H1 (cell line): ENCODE measurements around the gene ARAP3. TPM values are rescaled to one million over a fixed set of nuclear protein-coding genes. Genes with fewer than 3 reads are reported as not detected.

Source experiments
- BACH1 ChIP-seq: IDR thresholded peaks from 2 replicates; pipeline ENCODE4 v1.6.1; 2012; ENCODE audit warnings: low read length, improper control_type of control experiment
- EZH2 ChIP-seq: fragments of 200-600 bp; sonication (generic); IDR thresholded peaks from 2 replicates; pipeline ENCODE4 v1.7.1; 2012; ENCODE audit warnings: low read depth, mild to moderate bottlenecking, moderate library complexity, low read length, inconsistent platforms; ENCODE audit not compliant: severe bottlenecking
- GTF2F1 ChIP-seq: IDR thresholded peaks from 2 replicates; pipeline ENCODE4 v1.6.1; 2012; ENCODE audit warnings: low read depth, low read length, improper control_type of control experiment, borderline replicate concordance
- KDM4A ChIP-seq: IDR thresholded peaks from one replicate; pipeline ENCODE4 v1.7.1; 2012; ENCODE audit warnings: low read depth, mild to moderate bottlenecking, moderate library complexity, low read length, inconsistent platforms; ENCODE audit not compliant: severe bottlenecking
- RNF2 ChIP-seq: fragments of 200-900, 300-1000 bp; sonication (generic); IDR thresholded peaks from 2 replicates; pipeline ENCODE4 v1.7.1; 2016; ENCODE audit warnings: borderline replicate concordance, low read depth, mild to moderate bottlenecking, antibody characterized with exemption, low read length; ENCODE audit not compliant: poor library complexity, severe bottlenecking; ENCODE audit errors: missing control alignments
- TAF7 ChIP-seq: optimal IDR thresholded peaks from 2 replicates; pipeline ENCODE3; 2011; ENCODE audit warnings: low read depth, mild to moderate bottlenecking, inconsistent platforms, low read length, moderate library complexity, borderline replicate concordance
- YY1 ChIP-seq: IDR thresholded peaks from 2 replicates; pipeline ENCODE4 v1.6.1; 2011; ENCODE audit warnings: low read depth, mild to moderate bottlenecking, low read length
- ZNF274 ChIP-seq: IDR thresholded peaks from 2 replicates; pipeline ENCODE4 v1.7.0; 2012; ENCODE audit warnings: low read length, borderline replicate concordance; ENCODE audit errors: extremely low read depth
- polyA plus RNA-seq, 7 experiments: library from polyadenylated mRNA; depleted of rRNA in 3 of 7; stranded (reverse) in 5 of 7; unstranded in 2 of 7; fragments of >200 nt in 5 of 7; fragments of 200-250 nt in 2 of 7; gene quantifications; 1 replicate in 5 of 7; 2 replicates in 1 of 7; 4 replicates in 1 of 7; pipeline versions ENCODE4 v1.2.1 to v1.2.3, GENCODE V29; 2011 to 2013; ENCODE audit warnings: missing spikeins in 2 of 7, mixed read lengths in 2 of 7
- total RNA-seq: library from RNA; stranded (reverse); fragmentation: NEBNext Ultra II Directional; extraction: Animal tissue kit (Norgen Biotek cat#: 25700); gene quantifications from 2 replicates; pipeline ENCODE4 v1.2.1, GENCODE V29; 2021
- TF ChIP-seq, protein P1 (sequence below): fragments of 300-600 bp; sonication (generic); IDR thresholded peaks from 2 replicates; pipeline ENCODE4 v1.7.1; 2012; ENCODE audit warnings: low read length, moderate library complexity, mild to moderate bottlenecking, inconsistent platforms; ENCODE audit not compliant: insufficient replicate concordance
- TF ChIP-seq, protein P2 (sequence below): IDR thresholded peaks from 2 replicates; pipeline ENCODE4 v1.6.1; 2012; ENCODE audit warnings: inconsistent platforms

The ARAP3 gene
- total and polyA plus RNA-seq, 2 of the 8 experiments (the other 6 are each of a cell fraction or from before 2014, with no cell fraction given) = 14.4 to 48.6 TPM

DNA sequence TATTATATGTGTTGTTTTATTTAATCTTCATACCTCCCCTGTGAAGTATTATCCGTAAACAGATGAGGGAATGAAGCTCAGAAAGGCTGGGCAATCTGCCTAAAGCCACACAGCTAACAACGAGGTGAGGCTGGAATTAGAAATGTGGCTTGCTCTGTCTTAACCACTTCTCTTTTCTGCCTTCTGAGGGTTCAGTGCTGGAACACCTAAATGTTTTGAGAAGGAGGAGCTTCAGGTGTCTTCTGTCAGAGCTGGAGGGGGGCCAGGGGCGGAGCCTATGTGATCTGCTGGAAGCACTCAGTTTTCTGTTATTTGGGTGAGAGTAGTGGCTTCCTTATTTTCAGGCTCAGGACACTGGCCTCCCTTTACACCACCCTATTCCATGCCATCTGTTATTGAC lies 35.0 kb upstream of the ARAP3 start (continued):
- TF ChIP-seq, protein P1, sequence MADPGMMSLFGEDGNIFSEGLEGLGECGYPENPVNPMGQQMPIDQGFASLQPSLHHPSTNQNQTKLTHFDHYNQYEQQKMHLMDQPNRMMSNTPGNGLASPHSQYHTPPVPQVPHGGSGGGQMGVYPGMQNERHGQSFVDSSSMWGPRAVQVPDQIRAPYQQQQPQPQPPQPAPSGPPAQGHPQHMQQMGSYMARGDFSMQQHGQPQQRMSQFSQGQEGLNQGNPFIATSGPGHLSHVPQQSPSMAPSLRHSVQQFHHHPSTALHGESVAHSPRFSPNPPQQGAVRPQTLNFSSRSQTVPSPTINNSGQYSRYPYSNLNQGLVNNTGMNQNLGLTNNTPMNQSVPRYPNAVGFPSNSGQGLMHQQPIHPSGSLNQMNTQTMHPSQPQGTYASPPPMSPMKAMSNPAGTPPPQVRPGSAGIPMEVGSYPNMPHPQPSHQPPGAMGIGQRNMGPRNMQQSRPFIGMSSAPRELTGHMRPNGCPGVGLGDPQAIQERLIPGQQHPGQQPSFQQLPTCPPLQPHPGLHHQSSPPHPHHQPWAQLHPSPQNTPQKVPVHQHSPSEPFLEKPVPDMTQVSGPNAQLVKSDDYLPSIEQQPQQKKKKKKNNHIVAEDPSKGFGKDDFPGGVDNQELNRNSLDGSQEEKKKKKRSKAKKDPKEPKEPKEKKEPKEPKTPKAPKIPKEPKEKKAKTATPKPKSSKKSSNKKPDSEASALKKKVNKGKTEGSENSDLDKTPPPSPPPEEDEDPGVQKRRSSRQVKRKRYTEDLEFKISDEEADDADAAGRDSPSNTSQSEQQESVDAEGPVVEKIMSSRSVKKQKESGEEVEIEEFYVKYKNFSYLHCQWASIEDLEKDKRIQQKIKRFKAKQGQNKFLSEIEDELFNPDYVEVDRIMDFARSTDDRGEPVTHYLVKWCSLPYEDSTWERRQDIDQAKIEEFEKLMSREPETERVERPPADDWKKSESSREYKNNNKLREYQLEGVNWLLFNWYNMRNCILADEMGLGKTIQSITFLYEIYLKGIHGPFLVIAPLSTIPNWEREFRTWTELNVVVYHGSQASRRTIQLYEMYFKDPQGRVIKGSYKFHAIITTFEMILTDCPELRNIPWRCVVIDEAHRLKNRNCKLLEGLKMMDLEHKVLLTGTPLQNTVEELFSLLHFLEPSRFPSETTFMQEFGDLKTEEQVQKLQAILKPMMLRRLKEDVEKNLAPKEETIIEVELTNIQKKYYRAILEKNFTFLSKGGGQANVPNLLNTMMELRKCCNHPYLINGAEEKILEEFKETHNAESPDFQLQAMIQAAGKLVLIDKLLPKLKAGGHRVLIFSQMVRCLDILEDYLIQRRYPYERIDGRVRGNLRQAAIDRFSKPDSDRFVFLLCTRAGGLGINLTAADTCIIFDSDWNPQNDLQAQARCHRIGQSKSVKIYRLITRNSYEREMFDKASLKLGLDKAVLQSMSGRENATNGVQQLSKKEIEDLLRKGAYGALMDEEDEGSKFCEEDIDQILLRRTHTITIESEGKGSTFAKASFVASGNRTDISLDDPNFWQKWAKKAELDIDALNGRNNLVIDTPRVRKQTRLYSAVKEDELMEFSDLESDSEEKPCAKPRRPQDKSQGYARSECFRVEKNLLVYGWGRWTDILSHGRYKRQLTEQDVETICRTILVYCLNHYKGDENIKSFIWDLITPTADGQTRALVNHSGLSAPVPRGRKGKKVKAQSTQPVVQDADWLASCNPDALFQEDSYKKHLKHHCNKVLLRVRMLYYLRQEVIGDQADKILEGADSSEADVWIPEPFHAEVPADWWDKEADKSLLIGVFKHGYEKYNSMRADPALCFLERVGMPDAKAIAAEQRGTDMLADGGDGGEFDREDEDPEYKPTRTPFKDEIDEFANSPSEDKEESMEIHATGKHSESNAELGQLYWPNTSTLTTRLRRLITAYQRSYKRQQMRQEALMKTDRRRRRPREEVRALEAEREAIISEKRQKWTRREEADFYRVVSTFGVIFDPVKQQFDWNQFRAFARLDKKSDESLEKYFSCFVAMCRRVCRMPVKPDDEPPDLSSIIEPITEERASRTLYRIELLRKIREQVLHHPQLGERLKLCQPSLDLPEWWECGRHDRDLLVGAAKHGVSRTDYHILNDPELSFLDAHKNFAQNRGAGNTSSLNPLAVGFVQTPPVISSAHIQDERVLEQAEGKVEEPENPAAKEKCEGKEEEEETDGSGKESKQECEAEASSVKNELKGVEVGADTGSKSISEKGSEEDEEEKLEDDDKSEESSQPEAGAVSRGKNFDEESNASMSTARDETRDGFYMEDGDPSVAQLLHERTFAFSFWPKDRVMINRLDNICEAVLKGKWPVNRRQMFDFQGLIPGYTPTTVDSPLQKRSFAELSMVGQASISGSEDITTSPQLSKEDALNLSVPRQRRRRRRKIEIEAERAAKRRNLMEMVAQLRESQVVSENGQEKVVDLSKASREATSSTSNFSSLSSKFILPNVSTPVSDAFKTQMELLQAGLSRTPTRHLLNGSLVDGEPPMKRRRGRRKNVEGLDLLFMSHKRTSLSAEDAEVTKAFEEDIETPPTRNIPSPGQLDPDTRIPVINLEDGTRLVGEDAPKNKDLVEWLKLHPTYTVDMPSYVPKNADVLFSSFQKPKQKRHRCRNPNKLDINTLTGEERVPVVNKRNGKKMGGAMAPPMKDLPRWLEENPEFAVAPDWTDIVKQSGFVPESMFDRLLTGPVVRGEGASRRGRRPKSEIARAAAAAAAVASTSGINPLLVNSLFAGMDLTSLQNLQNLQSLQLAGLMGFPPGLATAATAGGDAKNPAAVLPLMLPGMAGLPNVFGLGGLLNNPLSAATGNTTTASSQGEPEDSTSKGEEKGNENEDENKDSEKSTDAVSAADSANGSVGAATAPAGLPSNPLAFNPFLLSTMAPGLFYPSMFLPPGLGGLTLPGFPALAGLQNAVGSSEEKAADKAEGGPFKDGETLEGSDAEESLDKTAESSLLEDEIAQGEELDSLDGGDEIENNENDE = no peak
- TF ChIP-seq RNF2 = no peak
- no peak for TF ChIP-seq EZH2
- no peak for TF ChIP-seq ZNF274
- TF ChIP-seq KDM4A = no peak
- TF ChIP-seq GTF2F1 = no peak
- no peak for TF ChIP-seq BACH1
- TF ChIP-seq, protein P2, sequence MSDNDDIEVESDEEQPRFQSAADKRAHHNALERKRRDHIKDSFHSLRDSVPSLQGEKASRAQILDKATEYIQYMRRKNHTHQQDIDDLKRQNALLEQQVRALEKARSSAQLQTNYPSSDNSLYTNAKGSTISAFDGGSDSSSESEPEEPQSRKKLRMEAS = no peak
- no peak for TF ChIP-seq TAF7
- no peak for TF ChIP-seq YY1
